Spinal cord (tissue), 10 donors: ENCODE measurements around the gene PARD3. TPM values are rescaled to one million over a fixed set of nuclear protein-coding genes. Genes with fewer than 3 reads are reported as not detected.
"Not testable (repeated sequence)": the region's sequence is repeated elsewhere in the genome, so short reads cannot be mapped to it uniquely, and the experiment has no call there.

Experiments used
- DNase-seq, 6 donors: peaks; one replicate each; pipeline versions ENCODE4 v3.0.0 to v3.0.0-alpha.2; 2013 to 2015; ENCODE audit warnings: low spot score in 6 of 6, low read depth in 4 of 6
- H3K27ac ChIP-seq: one replicate; pipeline ENCODE4 v1.5.1; 2013; ENCODE audit warnings: low read depth, low read length, control low read depth
- H3K27me3 ChIP-seq: one replicate; pipeline ENCODE4 v1.6.1; 2013; ENCODE audit warnings: low read length; ENCODE audit not compliant: control insufficient read depth, insufficient read depth
- H3K36me3 ChIP-seq: one replicate; pipeline ENCODE4 v1.6.1; 2013; ENCODE audit warnings: low read length; ENCODE audit not compliant: control insufficient read depth, insufficient read depth
- H3K4me1 ChIP-seq: one replicate; pipeline ENCODE4 v1.6.1; 2013; ENCODE audit warnings: low read length; ENCODE audit not compliant: control insufficient read depth, insufficient read depth
- H3K4me3 ChIP-seq: one replicate; pipeline ENCODE4 v1.5.1; 2013; ENCODE audit warnings: low read depth, low read length, control low read depth
- H3K9me3 ChIP-seq: one replicate; pipeline ENCODE4 v1.6.1; 2013; ENCODE audit warnings: low read length; ENCODE audit not compliant: control insufficient read depth, insufficient read depth
- WGBS: methylation state at CpG from one replicate; pipeline ENCODE4 v1.1.5; 2013; ENCODE audit warnings: missing lambda C conversion rate; ENCODE audit not compliant: insufficient coverage; 5-methylcytosine and 5-hydroxymethylcytosine counted together
- polyA plus RNA-seq, 2 donors: library from polyadenylated mRNA; unstranded; fragments of 120-200 nt; gene quantifications; one replicate each; pipeline ENCODE4 v1.2.1, GENCODE V29; 2013; ENCODE audit not compliant: insufficient read length in 2 of 2
- total RNA-seq, 2 donors: library from RNA; depleted of rRNA in 1 of 2; stranded (reverse); fragments of 120-200 nt in 1 of 2; fragments of >200 nt in 1 of 2; gene quantifications; one replicate each; pipeline versions ENCODE4 v1.2.3 to v1.2.4, GENCODE V29; 2013 to 2014
- donor health status: healthy.

The PARD3 gene
- total and polyA plus RNA-seq, 4 donors: 29.5 to 94.3 (median 47.1) TPM

GRCh38 chr10:34741087-34741486, 74.0 kb downstream of the PARD3 start:
- DNase-seq, H3K9me3 ChIP-seq, H3K4me3 ChIP-seq, H3K36me3 ChIP-seq, H3K27ac ChIP-seq, H3K27me3 ChIP-seq: not testable (repeated sequence)
- WGBS: no CpG with 5 or more reads among the region's 4 CpGs
- H3K4me1 ChIP-seq: peaks cover 14% of the 10 kb centered on the region

GRCh38 chr10:34740321-34740720, 74.8 kb downstream of the PARD3 start:
- Histone ChIP-seq H3K4me3 (no peak overlapping the region), H3K27ac (peak overlapping the region; percentile 72), H3K4me1 (peaks cover 14% of the 10 kb centered on the region), H3K9me3 (no peaks in the 10 kb centered on the region), H3K27me3 (no peaks in the 10 kb centered on the region), H3K36me3 (no peaks in the 10 kb centered on the region)
- WGBS: 40% methylated on average over 1 of the region's 5 CpGs
- DNase-seq: no peak

- Histone ChIP-seq H3K36me3 (no peaks in the 10 kb centered on the region), H3K27me3 (no peaks in the 10 kb centered on the region), H3K9me3 (no peaks in the 10 kb centered on the region), H3K27ac (peak overlapping the region; percentile 72), H3K4me1 (peaks cover 14% of the 10 kb centered on the region), H3K4me3 (no peak overlapping the region)
- 13% methylated on average over 4 of the region's 9 CpGs for WGBS
- peak in 3 of 6 donors; percentile 33 to 71 (median 66) for DNase-seq
Observed at GRCh38 chr10:34739915-34740314, 75.2 kb downstream of the PARD3 start.

GRCh38 chr10:34737772-34738169, 77.3 kb downstream of the PARD3 start:
- H3K4me3 ChIP-seq: no peak overlapping the region
- H3K27ac ChIP-seq: no peak overlapping the region
- H3K36me3 ChIP-seq: no peaks in the 10 kb centered on the region
- 89% methylated on average over 5 of the region's 7 CpGs for WGBS
- DNase-seq: no peak
- H3K4me1 ChIP-seq: peaks cover 8% of the 10 kb centered on the region
- no peaks in the 10 kb centered on the region for H3K27me3 ChIP-seq
- no peaks in the 10 kb centered on the region for H3K9me3 ChIP-seq

GRCh38 chr10:34736976-34737771, 77.9 kb downstream of the PARD3 start:
- Histone ChIP-seq H3K27ac (no peak overlapping the region), H3K27me3 (no peaks in the 10 kb centered on the region), H3K9me3 (no peaks in the 10 kb centered on the region), H3K4me3 (no peak overlapping the region), H3K4me1 (peaks cover 8% of the 10 kb centered on the region), H3K36me3 (no peaks in the 10 kb centered on the region)
- no peak for DNase-seq
- WGBS: 77% methylated on average over 3 of the region's 12 CpGs

GRCh38 chr10:34734918-34735317, 80.2 kb downstream of the PARD3 start:
- Histone ChIP-seq H3K27ac (no peak overlapping the region), H3K4me3 (no peak overlapping the region), H3K36me3 (no peaks in the 10 kb centered on the region), H3K4me1 (peaks cover 3% of the 10 kb centered on the region), H3K9me3 (no peaks in the 10 kb centered on the region), H3K27me3 (no peaks in the 10 kb centered on the region)
- no peak for DNase-seq
- WGBS: no CpG with 5 or more reads among the region's 3 CpGs

- Histone ChIP-seq H3K27me3 (no peaks in the 10 kb centered on the region), H3K27ac (no peak overlapping the region), H3K4me1 (no peaks in the 10 kb centered on the region), H3K36me3 (no peaks in the 10 kb centered on the region), H3K9me3 (no peaks in the 10 kb centered on the region), H3K4me3 (no peak overlapping the region)
- WGBS: 80% methylated on average over 1 of the region's 4 CpGs
- DNase-seq: no peak
Observed at GRCh38 chr10:34732926-34733325, 82.2 kb downstream of the PARD3 start.

- Histone ChIP-seq H3K27ac (no peak overlapping the region), H3K4me1 (peaks cover 5% of the 10 kb centered on the region), H3K27me3 (no peaks in the 10 kb centered on the region), H3K4me3 (no peak overlapping the region), H3K36me3 (no peaks in the 10 kb centered on the region), H3K9me3 (no peaks in the 10 kb centered on the region)
- WGBS: 100% methylated on average over 2 of the region's 7 CpGs
- no peak for DNase-seq
Observed at GRCh38 chr10:34731885-34732701, 83.0 kb downstream of the PARD3 start.

- WGBS: 100% methylated on average over 1 of the region's 2 CpGs
- no peaks in the 10 kb centered on the region for H3K36me3 ChIP-seq
- H3K27ac ChIP-seq: no peak overlapping the region
- H3K9me3 ChIP-seq: no peaks in the 10 kb centered on the region
- no peaks in the 10 kb centered on the region for H3K27me3 ChIP-seq
- no peak for DNase-seq
- H3K4me3 ChIP-seq: no peak overlapping the region
- peaks cover 7% of the 10 kb centered on the region for H3K4me1 ChIP-seq
Observed at GRCh38 chr10:34731213-34731612, 83.9 kb downstream of the PARD3 start.
